Measurements from ENCODE around the gene PLCB1.
"Not testable (repeated sequence)": the region's sequence is repeated elsewhere in the genome, so short reads cannot be mapped to it uniquely, and the experiment has no call there.

PLCB1 gene

DNA sequence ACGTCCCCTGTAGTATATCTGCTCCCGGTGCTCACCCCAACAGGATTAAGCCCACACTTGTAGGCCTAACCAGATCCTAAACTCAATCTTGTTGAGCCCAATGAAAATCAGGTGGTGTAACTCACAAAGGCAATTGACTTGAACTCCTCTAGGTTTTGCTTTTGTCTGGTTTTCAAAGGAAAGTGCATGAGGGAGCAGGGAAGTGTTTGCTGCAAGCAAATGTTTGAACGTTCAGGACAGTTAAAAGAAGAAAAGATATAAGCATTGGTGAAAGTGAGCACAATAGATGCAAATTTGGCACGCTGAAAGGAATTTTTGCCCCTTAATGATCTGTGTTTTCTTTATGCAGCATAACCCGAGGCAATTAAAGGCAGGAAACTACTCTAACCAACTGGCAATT lies 212.6 kb downstream of the PLCB1 start:
- no peak for DNase-seq

DNA sequence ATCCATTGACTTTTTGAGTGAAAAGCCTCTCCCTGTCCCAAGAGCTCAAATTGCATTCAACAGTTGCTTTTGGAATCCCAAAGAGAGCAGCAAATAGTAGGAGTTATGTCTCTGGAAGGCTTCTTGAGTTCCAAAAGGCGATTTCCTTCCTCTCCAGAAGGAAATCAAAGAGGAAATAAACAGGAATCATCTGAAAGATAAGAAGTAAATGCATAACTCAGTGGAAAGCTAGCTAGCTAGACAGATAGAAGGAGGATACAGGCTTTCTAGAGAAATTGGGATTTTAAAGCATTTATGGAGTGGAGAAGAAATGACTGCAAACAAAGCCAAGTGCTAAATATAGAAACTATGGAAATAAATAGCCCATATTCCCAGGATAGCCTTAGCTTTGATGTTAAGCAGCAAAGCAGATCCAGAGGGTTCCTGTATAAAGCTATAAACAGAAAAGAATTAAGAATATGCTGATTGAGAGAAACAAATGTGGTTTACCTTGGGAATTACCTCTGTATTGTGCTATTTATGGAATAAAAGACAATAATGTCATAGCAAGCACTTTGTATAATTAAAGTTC lies 214.7 kb downstream of the PLCB1 start:
- DNase-seq = no peak

DNA sequence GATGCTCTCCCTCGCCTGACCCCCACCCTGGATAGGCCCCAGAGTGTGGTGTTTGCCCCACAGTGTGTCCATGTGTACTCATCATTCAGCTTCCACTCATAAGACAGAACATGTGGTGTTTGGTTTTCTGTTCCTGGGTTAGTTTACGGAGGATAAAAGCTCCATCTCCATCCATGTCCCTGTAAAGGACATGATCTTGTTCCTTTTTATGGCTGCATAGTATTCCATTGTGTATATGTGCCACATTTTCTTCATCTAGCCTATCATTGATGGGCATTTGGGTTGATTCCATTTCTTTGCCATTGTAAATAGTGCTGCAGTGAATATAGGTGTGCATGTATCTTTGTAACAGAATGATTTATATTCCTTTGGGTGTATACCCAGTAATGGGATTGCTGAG lies 218.2 kb downstream of the PLCB1 start:
- DNase-seq = not testable (repeated sequence)

DNA sequence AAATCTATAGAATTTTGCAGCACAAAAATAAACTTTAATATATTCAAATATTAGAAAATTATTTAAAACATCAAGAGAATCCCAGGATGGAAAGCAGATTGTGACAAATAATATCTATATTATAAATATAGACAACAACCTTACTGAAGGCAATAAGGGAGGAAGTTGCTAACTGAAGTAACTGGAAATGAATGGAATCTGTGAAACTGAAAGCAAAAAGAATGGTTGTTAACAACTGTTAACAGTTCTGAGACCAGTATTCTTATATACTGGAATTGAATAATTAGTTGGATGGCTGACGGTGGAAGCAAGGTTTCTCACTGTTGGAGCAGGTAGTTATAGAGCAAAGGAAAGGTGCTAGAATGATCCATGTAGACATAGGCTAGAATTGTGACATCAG lies 220.4 kb downstream of the PLCB1 start:
- no peak for DNase-seq

DNA sequence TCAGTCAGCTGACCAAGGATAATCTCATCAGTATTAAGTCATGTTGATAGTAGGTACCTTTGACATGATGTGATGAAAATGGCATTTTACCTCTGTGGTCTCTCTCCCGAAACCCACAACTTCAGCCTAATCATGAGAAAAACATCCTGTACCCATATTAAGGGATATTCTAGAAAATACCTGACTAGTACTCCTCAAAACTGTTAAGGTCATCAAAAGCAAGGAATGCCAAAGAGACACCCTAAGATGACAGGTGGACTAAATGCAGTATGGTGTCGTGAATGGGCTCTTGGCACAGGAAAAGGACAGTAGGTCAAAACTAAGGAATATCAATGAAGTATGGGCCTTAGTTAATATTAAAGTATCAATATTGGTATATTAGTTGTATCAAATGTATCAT lies 221.4 kb downstream of the PLCB1 start:
- no peak for DNase-seq

- DNase-seq = no peak
Observed at GRCh38 chr20:8355453-8355852, 223.4 kb downstream of the PLCB1 start.

DNA sequence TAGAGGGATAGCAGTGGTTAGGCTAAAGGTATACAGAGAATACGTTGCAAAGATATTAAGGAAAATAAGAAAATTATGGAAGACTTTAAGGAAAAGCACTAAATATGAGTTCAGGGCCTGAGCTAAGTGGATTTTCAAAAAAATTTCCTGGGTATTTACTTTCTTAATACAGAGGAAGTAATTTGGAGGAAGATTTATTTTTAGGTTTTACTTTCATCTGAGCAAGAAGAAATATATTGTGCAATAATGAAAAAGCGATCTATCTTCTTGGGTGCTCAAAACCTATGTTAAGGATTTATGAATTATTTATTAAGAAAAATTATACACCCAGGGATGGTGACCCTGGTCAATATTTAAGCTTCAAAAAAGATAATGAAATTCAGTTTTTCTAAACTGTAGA lies 224.7 kb downstream of the PLCB1 start:
- no peak for DNase-seq

DNA sequence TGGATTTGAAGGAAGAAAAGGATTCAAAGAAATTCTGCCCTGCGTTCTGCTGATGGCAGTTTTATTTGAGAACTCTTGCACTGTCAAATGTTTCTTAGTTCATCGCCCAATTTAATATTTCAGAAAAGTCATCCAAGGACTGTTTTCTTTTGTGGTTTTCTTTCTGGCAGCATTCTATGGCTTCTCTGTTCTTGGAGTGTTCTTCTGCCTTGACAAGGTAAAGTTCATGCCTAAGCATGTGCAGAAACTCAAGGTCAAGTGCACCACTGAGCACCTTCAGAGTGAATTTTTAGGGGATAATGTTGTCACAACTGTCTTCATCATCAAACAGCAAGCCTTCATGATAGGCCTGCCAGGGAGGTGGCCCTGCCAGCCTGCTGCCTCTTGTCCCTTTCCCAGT lies 225.6 kb downstream of the PLCB1 start:
- no peak for DNase-seq

DNA sequence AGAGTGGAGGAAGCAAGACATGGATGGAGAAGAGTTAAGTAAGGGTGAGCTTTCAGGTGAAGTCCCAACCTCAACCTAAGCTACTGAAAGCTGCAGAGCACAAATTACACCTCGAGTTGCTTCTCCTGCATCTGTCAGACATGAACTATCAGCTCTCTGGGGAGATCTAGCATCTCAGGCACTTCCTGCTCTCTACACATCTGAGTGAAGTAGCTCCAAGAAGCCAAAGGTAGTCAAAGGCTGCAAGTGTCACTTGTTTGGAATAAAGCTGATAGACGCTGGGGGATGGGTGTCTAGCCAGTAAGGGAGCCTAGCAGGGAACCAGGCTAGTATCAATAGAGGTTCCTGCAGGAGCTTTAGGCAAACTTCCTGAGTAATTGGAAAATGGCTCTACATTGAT lies 228.0 kb downstream of the PLCB1 start:
- no peak for DNase-seq

- DNase-seq = no peak
Observed at GRCh38 chr20:8361006-8361652, 229.1 kb downstream of the PLCB1 start.

DNA sequence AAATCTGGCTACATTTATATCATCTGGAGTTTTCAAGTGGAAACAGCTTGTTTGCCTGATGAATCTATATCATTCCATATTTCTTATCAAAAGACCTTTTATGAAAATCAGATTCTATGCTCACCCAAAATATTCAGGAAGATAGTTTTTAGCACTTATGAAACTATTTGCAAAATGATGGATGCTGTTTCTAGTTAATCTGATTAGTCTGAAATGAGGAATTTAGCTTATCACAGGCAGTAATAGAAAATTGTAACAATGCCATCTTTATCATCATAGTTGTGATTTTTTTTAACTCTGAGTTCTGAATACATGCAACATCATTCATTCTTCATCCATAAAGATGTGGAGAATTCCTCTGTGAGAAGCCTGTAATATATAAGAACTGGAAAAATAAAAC lies 229.7 kb downstream of the PLCB1 start:
- no peak for DNase-seq

DNA sequence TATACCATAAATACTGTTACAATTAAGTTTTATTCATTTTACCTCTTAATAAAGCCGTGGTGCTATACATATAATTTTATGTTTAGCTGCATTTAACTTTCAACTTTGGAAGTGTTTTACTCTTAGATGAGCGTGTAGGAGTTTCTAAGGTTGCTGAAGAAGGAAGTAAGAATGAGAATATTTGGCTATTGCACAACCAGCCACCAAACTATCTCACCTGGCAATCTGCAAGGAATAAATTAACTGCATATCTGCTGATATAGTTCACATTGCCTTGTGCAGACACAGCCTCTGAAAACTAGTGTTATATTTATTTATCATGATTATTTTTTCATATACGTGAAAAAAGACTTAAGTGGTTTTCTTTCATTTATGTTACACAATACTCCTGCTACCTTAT lies 230.4 kb downstream of the PLCB1 start:
- DNase-seq = no peak

DNA sequence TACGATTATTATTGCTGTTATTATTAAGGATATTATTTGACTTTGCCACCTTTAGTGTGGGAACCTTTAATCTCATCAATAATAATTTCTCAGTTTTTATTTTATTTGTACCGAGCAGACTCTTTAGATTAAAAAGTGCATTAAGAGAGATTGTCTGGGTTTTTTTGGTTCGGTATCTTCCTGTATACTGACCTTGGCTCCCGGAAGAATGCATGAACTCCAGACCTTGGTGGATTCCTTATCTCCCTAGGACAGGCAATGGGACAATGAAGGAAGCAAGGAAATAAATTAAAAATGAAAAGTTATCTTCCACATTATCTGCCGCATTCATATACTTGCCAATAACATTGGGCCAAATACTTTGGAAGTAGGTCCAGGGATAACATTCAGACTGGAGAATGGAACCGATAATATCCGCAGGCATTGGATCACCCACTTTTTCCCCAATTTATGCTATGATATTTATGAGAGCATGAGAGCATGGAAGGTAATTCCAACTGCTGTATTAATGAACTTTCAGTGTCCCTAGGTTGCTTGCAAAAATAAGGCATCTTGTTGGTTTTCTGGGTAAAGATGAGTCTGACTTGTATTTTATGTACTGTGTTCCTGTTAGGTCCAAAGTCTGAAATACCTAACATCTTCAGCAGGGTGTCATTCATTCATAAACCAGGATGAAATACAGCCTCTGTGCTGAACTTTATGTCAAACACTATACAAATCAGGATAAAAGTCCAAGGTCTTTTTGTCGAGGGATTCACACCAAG lies 232.1 kb downstream of the PLCB1 start:
- no peak for DNase-seq

- DNase-seq = no peak
Observed at GRCh38 chr20:8364734-8365078, 232.6 kb downstream of the PLCB1 start.

- DNase-seq = no peak
Observed at GRCh38 chr20:8365634-8366033, 233.6 kb downstream of the PLCB1 start.

DNA sequence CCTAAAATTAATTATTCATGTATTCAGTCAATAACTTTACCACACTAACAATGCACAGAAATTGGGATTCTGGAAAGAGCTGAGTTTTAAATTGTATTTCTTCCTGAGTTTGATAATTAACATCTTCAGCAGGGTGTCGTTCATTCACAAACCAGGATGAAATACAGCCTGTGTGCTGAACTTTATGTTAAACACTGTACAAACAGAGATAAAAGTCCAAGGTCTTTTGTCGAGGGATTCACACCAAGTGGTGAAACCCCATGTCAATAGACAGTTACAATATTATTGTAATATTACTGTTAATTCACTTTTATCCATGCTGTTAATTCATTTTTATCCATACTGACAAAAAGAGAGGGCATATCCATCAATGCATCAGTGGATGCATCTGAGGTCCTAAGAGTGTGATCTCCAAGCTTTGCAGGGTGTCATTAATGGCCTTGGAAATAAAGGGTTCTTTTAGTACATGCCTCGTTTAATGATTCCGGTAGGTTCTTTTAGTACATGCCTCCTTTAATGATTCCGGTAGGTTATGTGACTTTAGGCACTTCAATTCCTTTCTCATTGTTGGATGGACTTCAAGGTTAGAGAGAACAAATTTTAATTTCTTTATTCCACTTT lies 234.3 kb downstream of the PLCB1 start:
- no peak for DNase-seq

DNA sequence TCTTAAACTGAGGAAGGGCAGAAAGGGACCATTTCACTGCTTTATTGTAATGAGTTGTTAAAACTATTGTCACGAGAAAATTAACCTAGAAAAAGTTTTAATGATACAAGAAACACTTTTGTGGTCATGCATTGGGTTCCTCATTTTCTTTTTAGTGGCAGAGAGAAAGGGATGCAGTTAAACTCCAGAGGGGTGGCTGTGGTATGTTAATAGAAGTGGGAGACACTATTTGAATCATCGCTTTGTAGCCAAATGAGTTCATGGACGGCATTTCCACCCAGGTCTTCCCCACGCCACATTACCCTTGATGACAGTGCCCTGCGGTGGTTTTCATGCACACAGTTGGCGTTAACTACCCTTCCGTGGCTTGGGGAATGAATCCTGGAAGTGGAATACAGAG lies 235.6 kb downstream of the PLCB1 start:
- no peak for DNase-seq

DNA sequence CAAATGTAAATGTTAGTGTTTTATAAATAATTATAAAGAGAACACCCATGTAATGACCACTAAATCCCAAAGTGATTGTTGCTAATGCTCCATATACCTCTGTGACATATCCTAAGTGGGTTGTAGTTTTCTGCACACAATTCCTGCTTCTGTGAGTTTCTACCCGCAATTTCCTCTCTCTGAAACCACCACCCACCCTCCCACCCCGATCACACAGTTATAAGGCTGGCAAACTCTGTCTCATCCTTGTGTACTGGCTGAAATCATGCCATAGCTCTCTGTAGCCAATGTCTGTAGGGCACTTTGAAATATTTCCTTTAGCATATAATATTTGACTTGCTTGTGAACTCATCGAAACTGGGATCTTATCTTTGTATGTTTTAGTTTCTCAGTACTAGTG lies 236.6 kb downstream of the PLCB1 start:
- no peak for DNase-seq

GRCh38 chr20:8369311-8369710 lies 237.2 kb downstream of the PLCB1 start:
- DNase-seq = no peak

GRCh38 chr20:8370774-8371173 lies 238.7 kb downstream of the PLCB1 start:
- DNase-seq = no peak

DNA sequence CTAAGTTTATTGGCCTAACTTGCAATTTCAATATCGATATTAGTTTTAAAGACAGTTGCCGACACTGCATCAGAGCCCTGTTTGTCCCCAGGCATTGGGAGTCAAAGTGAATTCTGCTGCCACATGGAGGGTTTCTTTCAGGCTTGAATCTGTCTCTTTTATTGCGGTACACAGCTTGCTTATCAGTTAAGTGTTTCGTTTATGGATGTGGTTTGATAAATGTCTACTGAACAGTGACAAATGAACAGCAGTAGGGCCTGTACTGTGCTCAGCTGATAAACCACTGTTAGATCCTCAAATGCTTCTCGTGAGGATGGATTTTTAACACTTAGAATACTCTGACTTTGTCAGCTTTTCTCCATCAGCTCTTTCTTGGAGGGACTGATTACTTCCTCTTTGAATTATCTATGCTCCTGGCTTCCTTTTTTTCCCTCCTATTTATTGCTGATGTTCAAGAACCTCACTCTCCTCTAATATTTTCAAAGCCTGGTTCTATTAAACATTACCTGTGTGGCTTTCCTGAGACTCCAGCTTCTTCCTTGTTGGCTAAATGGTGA lies 240.8 kb downstream of the PLCB1 start:
- DNase-seq = no peak

- no peak for DNase-seq
Observed at GRCh38 chr20:8373579-8373978, 241.5 kb downstream of the PLCB1 start.

GRCh38 chr20:8375898-8376297 lies 243.8 kb downstream of the PLCB1 start:
- no peak for DNase-seq

DNA sequence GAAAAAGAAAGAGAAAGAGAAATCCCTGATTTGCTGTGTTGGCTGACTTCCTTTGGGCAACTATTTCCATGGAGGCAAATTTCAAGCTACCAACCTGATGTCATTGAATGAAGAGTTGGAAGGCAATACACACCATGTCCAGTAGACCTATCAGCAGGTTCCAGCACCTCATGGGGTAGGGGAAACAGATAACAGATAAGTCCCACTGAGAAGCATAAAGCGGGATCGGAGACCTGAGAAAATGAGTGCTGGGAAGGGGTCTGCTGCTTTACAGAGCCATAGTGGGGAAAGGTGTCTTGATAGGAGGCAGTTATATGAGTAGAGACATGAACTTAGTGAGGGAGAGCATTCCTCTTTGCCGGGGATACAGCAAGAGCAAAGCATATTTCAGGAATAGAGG lies 244.9 kb downstream of the PLCB1 start:
- DNase-seq = no peak

All from SIG-M5 (cell line).